DOHH2 (cell line): ENCODE data around the gene DUSP16.

Experiments
- H3F3A ChIP-seq: fragments of 200-600 bp; sonication (generic), shearing (Covaris generic); 2 replicates; pipeline ENCODE4 v1.6.0; 2016; ENCODE audit warnings: antibody characterized with exemption, mild to moderate bottlenecking; ENCODE audit not compliant: control insufficient read depth, insufficient read depth
- H3K27ac ChIP-seq: fragments of 200-600 bp; sonication (generic); 2 replicates; pipeline ENCODE4 v1.5.1; 2014; ENCODE audit warnings: low read depth, mild to moderate bottlenecking, low read length, moderate library complexity
- H3K27me3 ChIP-seq: fragments of 200-600 bp; sonication (generic); 2 replicates; pipeline ENCODE4 v1.6.1; 2014; ENCODE audit warnings: mild to moderate bottlenecking, low read length, mixed read lengths; ENCODE audit not compliant: control insufficient read depth
- H3K36me3 ChIP-seq: fragments of 200-600 bp; sonication (generic); 2 replicates; pipeline ENCODE4 v1.6.1; 2014; ENCODE audit warnings: mild to moderate bottlenecking, low read length, moderate library complexity, mixed read lengths; ENCODE audit not compliant: control insufficient read depth
- H3K4me1 ChIP-seq: fragments of 200-600 bp; sonication (generic); 2 replicates; pipeline ENCODE4 v1.6.1; 2014; ENCODE audit warnings: mild to moderate bottlenecking, low read length, mixed read lengths; ENCODE audit not compliant: control insufficient read depth
- H3K4me2 ChIP-seq: fragments of 200-600 bp; sonication (generic); 2 replicates; pipeline ENCODE4 v1.6.0; 2014; ENCODE audit warnings: mild to moderate bottlenecking, low read length, moderate library complexity
- H3K4me3 ChIP-seq: fragments of 200-600 bp; sonication (generic); 2 replicates; pipeline ENCODE4 v1.5.1; 2014; ENCODE audit warnings: mild to moderate bottlenecking, low read length, mixed read lengths
- H3K79me2 ChIP-seq: fragments of 200-600 bp; sonication (generic); 2 replicates; pipeline ENCODE4 v1.6.1; 2014; ENCODE audit warnings: mild to moderate bottlenecking, low read length, mixed read lengths; ENCODE audit not compliant: control insufficient read depth
- H3K9me2 ChIP-seq: fragments of 200-600 bp; sonication (generic); replicated peaks from 2 replicates; pipeline ENCODE4 v1.6.1; 2014; ENCODE audit warnings: mild to moderate bottlenecking, low read length, mixed read lengths; ENCODE audit not compliant: control insufficient read depth
- H3K9me3 ChIP-seq: fragments of 200-600 bp; sonication (generic); 2 replicates; pipeline ENCODE4 v1.6.1; 2014; ENCODE audit warnings: antibody characterized with exemption, low read length, mixed read lengths; ENCODE audit not compliant: control insufficient read depth, insufficient read depth
- H4K20me1 ChIP-seq: fragments of 200-600 bp; sonication (generic); 2 replicates; pipeline ENCODE4 v1.6.0; 2014; ENCODE audit warnings: low read depth, mild to moderate bottlenecking, antibody characterized with exemption, low read length, moderate library complexity; ENCODE audit not compliant: control insufficient read depth, insufficient read depth
- CTCF ChIP-seq: fragments of 200-600 bp; sonication (generic); IDR thresholded peaks from one replicate; pipeline ENCODE4 v1.5.1; 2014; ENCODE audit warnings: antibody characterized with exemption, mild to moderate bottlenecking, low read depth, low read length; ENCODE audit not compliant: poor library complexity, severe bottlenecking
- EZH2phosphoT487 ChIP-seq: fragments of 200-600 bp; sonication (generic); IDR thresholded peaks from 2 replicates; pipeline ENCODE4 v1.6.1; 2017; ENCODE audit warnings: borderline replicate concordance, mild to moderate bottlenecking, antibody characterized with exemption, low read length, moderate library complexity, mixed read lengths

DUSP16 gene

GRCh38 chr12:12441843-12442461 is 120.7 kb downstream of the DUSP16 start:
- no peaks in the 10 kb centered on the region for H3K4me1 ChIP-seq
- no peak overlapping the region for H3K4me2 ChIP-seq
- TF ChIP-seq EZH2phosphoT487 (no peak), CTCF (no peak)
- H3K79me2 ChIP-seq = no peaks in the 10 kb centered on the region
- H3F3A ChIP-seq = no peaks in the 10 kb centered on the region
- H4K20me1 ChIP-seq = no peaks in the 10 kb centered on the region
- no peak overlapping the region for H3K4me3 ChIP-seq
- H3K9me2 ChIP-seq = no peaks in the 10 kb centered on the region
- H3K36me3 ChIP-seq = no peaks in the 10 kb centered on the region
- H3K27me3 ChIP-seq = no peaks in the 10 kb centered on the region
- H3K9me3 ChIP-seq = no peaks in the 10 kb centered on the region
- H3K27ac ChIP-seq = no peak overlapping the region

GRCh38 chr12:12441429-12441807 is 121.2 kb downstream of the DUSP16 start:
- no peaks in the 10 kb centered on the region for H3K4me1 ChIP-seq
- no peaks in the 10 kb centered on the region for H3K9me3 ChIP-seq
- H4K20me1 ChIP-seq = no peaks in the 10 kb centered on the region
- no peaks in the 10 kb centered on the region for H3K79me2 ChIP-seq
- H3K27ac ChIP-seq = no peak overlapping the region
- no peak overlapping the region for H3K4me3 ChIP-seq
- TF ChIP-seq EZH2phosphoT487 = no peak
- no peak for TF ChIP-seq CTCF
- H3K36me3 ChIP-seq = no peaks in the 10 kb centered on the region; the same call in 1 of the 2 replicates
- H3K9me2 ChIP-seq = no peaks in the 10 kb centered on the region
- no peaks in the 10 kb centered on the region for H3F3A ChIP-seq
- no peaks in the 10 kb centered on the region for H3K27me3 ChIP-seq
- H3K4me2 ChIP-seq = no peak overlapping the region

GRCh38 chr12:12440784-12441428 is 121.8 kb downstream of the DUSP16 start:
- no peaks in the 10 kb centered on the region for H3F3A ChIP-seq
- H4K20me1 ChIP-seq = no peaks in the 10 kb centered on the region
- H3K27me3 ChIP-seq = no peaks in the 10 kb centered on the region
- no peak for TF ChIP-seq CTCF
- no peak for TF ChIP-seq EZH2phosphoT487
- no peaks in the 10 kb centered on the region for H3K4me1 ChIP-seq
- H3K9me2 ChIP-seq = no peaks in the 10 kb centered on the region
- H3K9me3 ChIP-seq = no peaks in the 10 kb centered on the region
- H3K4me3 ChIP-seq = no peak overlapping the region
- no peaks in the 10 kb centered on the region; the same call in 1 of the 2 replicates for H3K36me3 ChIP-seq
- no peak overlapping the region for H3K4me2 ChIP-seq
- no peaks in the 10 kb centered on the region for H3K79me2 ChIP-seq
- H3K27ac ChIP-seq = no peak overlapping the region
